ENCODE measurements around the gene AGO1. TPM values are rescaled to one million over a fixed set of nuclear protein-coding genes. Genes with fewer than 3 reads are reported as not detected.

Gene AGO1
- total and polyA plus RNA-seq, 7 donors, result 3.0 to 26.3 (median 17.1) TPM

- TF ChIP-seq EP300 (IDR thresholded peaks at IDR 0.05) (no peak), POLR2AphosphoS5 (IDR thresholded peaks at IDR 0.05) (no peak), CTCF (IDR thresholded peaks at IDR 0.05) (no peak), POLR2A (IDR thresholded peaks at IDR 0.05) (no peak)
- DNase-seq, result no peak
- Histone ChIP-seq H3K4me3 (no peak overlapping the region), H3K36me3 (peaks cover 14 to 84% (median 60%) of the 10 kb centered on the region in 4 donors), H3K27me3 (no peaks in the 10 kb centered on the region), H3K27ac (no peak overlapping the region), H3K9me3 (no peaks in the 10 kb centered on the region), H3K4me1 (no peaks in the 10 kb centered on the region)
- WGBS, 2 donors, result 57 to 59% methylated on average over 2 of the region's 2 CpGs
- intact Hi-C loops (cut with DNase I), result no loop called here
These were observed 32.7 kb downstream of the AGO1 start for GRCh38 chr1:35915693-35916092.

GRCh38 chr1:35923791-35924221 is 40.8 kb downstream of the AGO1 start:
- Histone ChIP-seq H3K27ac (no peak overlapping the region), H3K4me1 (peaks cover 0 to 12% (median 9%) of the 10 kb centered on the region in 4 donors), H3K27me3 (no peaks in the 10 kb centered on the region), H3K4me3 (no peak overlapping the region), H3K9me3 (no peaks in the 10 kb centered on the region), H3K36me3 (peaks cover 0 to 32% (median 16%) of the 10 kb centered on the region in 4 donors)
- TF ChIP-seq POLR2AphosphoS5 (IDR thresholded peaks at IDR 0.05) (no peak), CTCF (IDR thresholded peaks at IDR 0.05) (no peak), EP300 (IDR thresholded peaks at IDR 0.05) (no peak), POLR2A (IDR thresholded peaks at IDR 0.05) (no peak)
- intact Hi-C loops (cut with DNase I), result no loop called here
- DNase-seq, result no peak

GRCh38 chr1:35924838-35925237 is 41.8 kb downstream of the AGO1 start:
- no peak overlapping the region for H3K4me3 ChIP-seq
- H3K4me1 ChIP-seq, result peaks cover 0 to 12% (median 9%) of the 10 kb centered on the region in 4 donors
- H3K36me3 ChIP-seq, result peaks cover 0 to 21% (median 6%) of the 10 kb centered on the region in 4 donors
- TF ChIP-seq CTCF (IDR thresholded peaks at IDR 0.05), result no peak
- TF ChIP-seq EP300 (IDR thresholded peaks at IDR 0.05), result no peak
- TF ChIP-seq POLR2AphosphoS5 (IDR thresholded peaks at IDR 0.05), result no peak
- TF ChIP-seq POLR2A (IDR thresholded peaks at IDR 0.05), result no peak
- no peak for DNase-seq
- no peaks in the 10 kb centered on the region for H3K9me3 ChIP-seq
- WGBS, 2 donors, result 62 to 80% methylated on average over 1 of the region's 1 CpG
- intact Hi-C loops (cut with DNase I), result no loop called here
- no peak overlapping the region for H3K27ac ChIP-seq
- H3K27me3 ChIP-seq, result no peaks in the 10 kb centered on the region

GRCh38 chr1:35925741-35926140 is 42.7 kb downstream of the AGO1 start:
- no peak for DNase-seq
- no peak overlapping the region for H3K4me3 ChIP-seq
- peaks cover 0 to 16% (median 9%) of the 10 kb centered on the region in 4 donors for H3K4me1 ChIP-seq
- H3K36me3 ChIP-seq, result peaks cover 0 to 12% (median 0%) of the 10 kb centered on the region in 4 donors
- peak overlapping the region in 2 of 4 donors; percentile 3 to 44 for H3K27ac ChIP-seq
- WGBS, 2 donors, result 61 to 73% methylated on average over 4 of the region's 4 CpGs
- intact Hi-C loops (cut with DNase I), result no loop called here
- no peak for TF ChIP-seq POLR2A (IDR thresholded peaks at IDR 0.05)
- TF ChIP-seq POLR2AphosphoS5 (IDR thresholded peaks at IDR 0.05), result no peak
- no peak for TF ChIP-seq EP300 (IDR thresholded peaks at IDR 0.05)
- TF ChIP-seq CTCF (IDR thresholded peaks at IDR 0.05), result no peak
- H3K27me3 ChIP-seq, result no peaks in the 10 kb centered on the region
- H3K9me3 ChIP-seq, result no peaks in the 10 kb centered on the region

- Histone ChIP-seq H3K9me3 (no peaks in the 10 kb centered on the region), H3K27ac (no peak overlapping the region), H3K36me3 (no peaks in the 10 kb centered on the region), H3K27me3 (no peaks in the 10 kb centered on the region), H3K4me1 (peaks cover 0 to 24% (median 16%) of the 10 kb centered on the region in 4 donors), H3K4me3 (no peak overlapping the region)
- intact Hi-C loops (cut with DNase I), result no loop called here
- 65 to 84% methylated on average over 3 of the region's 3 CpGs for WGBS, 2 donors
- no peak for DNase-seq
- no peak for TF ChIP-seq POLR2A (IDR thresholded peaks at IDR 0.05)
These were observed 44.5 kb downstream of the AGO1 start for GRCh38 chr1:35927472-35927871.
